Aorta (tissue), 5 donors: Measurements from ENCODE around the gene SMYD3. TPM values are rescaled to one million over a fixed set of nuclear protein-coding genes. Genes with fewer than 3 reads are reported as not detected.

Experiments
- ATAC-seq: fragments of 200-7000 bp; cut with Tn5 transposase; one replicate; pipeline ENCODE4 v1.9.1; 2022; ENCODE audit warnings: moderate library complexity; ENCODE audit not compliant: low FRiP score
- DNase-seq, 2 donors: peaks; one replicate each; pipeline ENCODE4 v3.0.0-alpha.2; 2020
- H3K27ac ChIP-seq, 2 donors: one replicate each; pipeline ENCODE4 v1.5.1; 2013; ENCODE audit warnings: low read length in 2 of 2, mild to moderate bottlenecking in 2 of 2, moderate library complexity in 2 of 2, control low read depth in 1 of 2, inconsistent platforms in 1 of 2, low read depth in 1 of 2
- H3K27me3 ChIP-seq, 2 donors: one replicate each; pipeline ENCODE4 v1.6.1; 2013; ENCODE audit warnings: control low read depth in 1 of 2, low read length in 1 of 2, mild to moderate bottlenecking in 1 of 2, moderate library complexity in 1 of 2; ENCODE audit not compliant: insufficient read depth in 2 of 2, control insufficient read depth in 1 of 2
- H3K36me3 ChIP-seq, 2 donors: one replicate each; pipeline ENCODE4 v1.6.1; 2013; ENCODE audit warnings: control low read depth in 1 of 2, low read length in 1 of 2, mild to moderate bottlenecking in 1 of 2; ENCODE audit not compliant: insufficient read depth in 2 of 2, control insufficient read depth in 1 of 2
- H3K4me1 ChIP-seq, 2 donors: one replicate each; pipeline ENCODE4 v1.6.1; 2013; ENCODE audit warnings: low read length in 2 of 2, control low read depth in 1 of 2, mild to moderate bottlenecking in 1 of 2, moderate library complexity in 1 of 2; ENCODE audit not compliant: insufficient read depth in 2 of 2, control insufficient read depth in 1 of 2
- H3K4me3 ChIP-seq, 2 donors: one replicate each; pipeline ENCODE4 v1.5.1; 2013; ENCODE audit warnings: low read length in 2 of 2, control low read depth in 1 of 2, mild to moderate bottlenecking in 1 of 2
- H3K9me3 ChIP-seq: one replicate; pipeline ENCODE4 v1.6.1; 2013; ENCODE audit warnings: mild to moderate bottlenecking, low read length; ENCODE audit not compliant: control insufficient read depth
- WGBS, 2 donors: extraction: QIAGEN DNeasy Blood & Tissue Kit; methylation state at CpG; one replicate each; pipeline ENCODE4 v1.1.7; 2013; 5-methylcytosine and 5-hydroxymethylcytosine counted together
- intact Hi-C, 2 donors: fragments of 100-400 bp; cut with DNase I; formaldehyde crosslinking; loops; one replicate each; pipeline versions ENCODE4 v1.14.2 to v1.15.0; 2022
- polyA plus RNA-seq, 2 donors: library from polyadenylated mRNA; stranded (reverse); fragments of 200-250 nt; gene quantifications; one replicate each; pipeline ENCODE4 v1.2.3, GENCODE V29; 2013
- total RNA-seq, 2 donors: library from RNA; stranded (reverse); fragmentation: NEBNext Ultra II Directional; extraction: Animal tissue kit (Norgen Biotek cat#: 25700); gene quantifications; one replicate each; pipeline ENCODE4 v1.2.1, GENCODE V29; 2021
- donor health status: healthy with polysubstance abuse.
- donor health status: Bipolar disorder and iron deficiency.
- donor health status: DM: no; HTN: no; CAD: no.
- donor health status: DM: no; HTN: no; CAD: no.
- donor health status: DM: yes; HTN: yes; CAD: no.

The SMYD3 gene
- total and polyA plus RNA-seq, 4 donors = 6.0 to 29.1 (median 11.1) TPM

- DNase-seq (no peak), ATAC-seq (no peak)
- WGBS, 2 donors = 89 to 93% methylated on average over 2 of the region's 2 CpGs
- Histone ChIP-seq H3K36me3 (no peaks in the 10 kb centered on the region), H3K27ac (no peak overlapping the region), H3K27me3 (no peaks in the 10 kb centered on the region), H3K4me1 (no peaks in the 10 kb centered on the region), H3K9me3 (no peaks in the 10 kb centered on the region), H3K4me3 (no peak overlapping the region)
- intact Hi-C loops = no loop called here
Observed at GRCh38 chr1:246052603-246053002, 454.5 kb downstream of the SMYD3 start.

DNA sequence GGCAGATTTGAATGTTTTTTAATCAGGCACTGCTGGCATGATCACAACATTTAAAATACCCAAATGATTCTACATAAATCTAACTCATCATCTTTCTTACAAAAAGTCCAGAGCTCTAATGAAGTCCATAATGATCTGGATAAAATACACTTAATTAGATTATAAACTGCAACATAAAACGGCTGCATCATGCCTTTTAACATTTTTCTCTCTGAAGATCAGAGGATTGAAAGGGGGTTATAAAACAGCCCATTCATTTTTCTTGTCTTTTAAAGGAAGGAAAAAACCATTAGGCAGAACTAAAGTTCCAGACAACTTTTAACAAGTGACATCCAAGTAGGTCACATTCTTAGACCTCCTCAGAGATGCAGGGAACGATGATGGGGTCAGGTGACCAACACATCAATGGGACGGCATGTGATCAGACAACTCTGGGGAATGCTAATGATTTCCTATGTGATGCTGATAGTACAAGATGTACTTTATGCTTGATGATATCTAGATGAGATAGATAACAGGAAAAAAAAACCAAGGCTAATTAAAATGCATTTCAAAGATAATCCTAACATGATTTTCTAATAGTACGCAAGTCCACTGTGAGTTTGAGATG, 455.1 kb downstream of the SMYD3 start:
- Histone ChIP-seq H3K27me3 (no peaks in the 10 kb centered on the region), H3K36me3 (no peaks in the 10 kb centered on the region), H3K27ac (no peak overlapping the region), H3K9me3 (no peaks in the 10 kb centered on the region), H3K4me3 (no peak overlapping the region), H3K4me1 (no peaks in the 10 kb centered on the region)
- 79 to 80% methylated on average over 4 of the region's 4 CpGs for WGBS, 2 donors
- intact Hi-C loops = no loop called here
- DNase-seq (no peak), ATAC-seq (no peak)

GRCh38 chr1:246048693-246049092, 458.4 kb downstream of the SMYD3 start:
- no peaks in the 10 kb centered on the region for H3K4me1 ChIP-seq
- ATAC-seq (no peak), DNase-seq (no peak)
- no peak overlapping the region for H3K4me3 ChIP-seq
- H3K9me3 ChIP-seq = no peaks in the 10 kb centered on the region
- intact Hi-C loops = no loop called here
- no peaks in the 10 kb centered on the region for H3K36me3 ChIP-seq
- no peaks in the 10 kb centered on the region for H3K27me3 ChIP-seq
- H3K27ac ChIP-seq = no peak overlapping the region
- WGBS, 2 donors = 88 to 90% methylated on average over 5 of the region's 5 CpGs

DNA sequence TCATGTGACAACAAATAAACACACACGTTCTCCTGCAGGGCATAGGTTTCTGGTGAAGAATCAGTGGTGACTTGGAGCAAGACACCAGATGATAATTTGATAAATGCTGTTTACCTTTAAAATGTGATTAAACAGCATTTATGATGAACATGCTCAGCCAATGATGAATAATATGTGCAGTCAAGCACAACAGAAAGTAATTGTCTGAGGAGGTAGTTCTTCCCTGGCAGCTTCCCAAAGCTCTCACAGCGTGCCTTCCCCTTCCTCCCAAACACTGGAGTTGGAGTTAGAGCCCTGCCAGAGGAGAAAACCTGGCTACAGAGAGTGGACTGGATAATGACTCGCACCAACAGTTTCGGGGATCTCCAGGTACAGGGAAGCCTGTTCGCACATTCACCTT, 463.5 kb downstream of the SMYD3 start:
- no peak for ATAC-seq
- WGBS, 2 donors = 66 to 68% methylated on average over 5 of the region's 5 CpGs
- H3K27me3 ChIP-seq = no peaks in the 10 kb centered on the region
- H3K4me3 ChIP-seq = no peak overlapping the region
- intact Hi-C loops = no loop called here
- DNase-seq = no peak
- no peak overlapping the region for H3K27ac ChIP-seq
- no peaks in the 10 kb centered on the region for H3K9me3 ChIP-seq
- H3K36me3 ChIP-seq = no peaks in the 10 kb centered on the region
- no peaks in the 10 kb centered on the region for H3K4me1 ChIP-seq

GRCh38 chr1:246041360-246041759, 465.7 kb downstream of the SMYD3 start:
- DNase-seq (no peak), ATAC-seq (no peak)
- no peaks in the 10 kb centered on the region for H3K27me3 ChIP-seq
- H3K4me3 ChIP-seq = no peak overlapping the region
- H3K36me3 ChIP-seq = no peaks in the 10 kb centered on the region
- WGBS, 2 donors = 54 to 60% methylated on average over 5 of the region's 5 CpGs
- H3K27ac ChIP-seq = no peak overlapping the region
- intact Hi-C loops = no loop called here
- no peaks in the 10 kb centered on the region for H3K4me1 ChIP-seq
- H3K9me3 ChIP-seq = no peaks in the 10 kb centered on the region

- no peaks in the 10 kb centered on the region for H3K4me1 ChIP-seq
- H3K36me3 ChIP-seq = no peaks in the 10 kb centered on the region
- 87 to 89% methylated on average over 15 of the region's 15 CpGs for WGBS, 2 donors
- no peaks in the 10 kb centered on the region for H3K9me3 ChIP-seq
- ATAC-seq = no peak
- no peak overlapping the region for H3K27ac ChIP-seq
- no peaks in the 10 kb centered on the region for H3K27me3 ChIP-seq
- intact Hi-C loops = no loop called here
- no peak overlapping the region for H3K4me3 ChIP-seq
- DNase-seq = no peak
Observed at GRCh38 chr1:246040200-246040890, 466.7 kb downstream of the SMYD3 start.

GRCh38 chr1:246039584-246039983, 467.5 kb downstream of the SMYD3 start:
- no peak for DNase-seq
- H3K27me3 ChIP-seq = no peaks in the 10 kb centered on the region
- no peak overlapping the region for H3K27ac ChIP-seq
- no peaks in the 10 kb centered on the region for H3K4me1 ChIP-seq
- H3K4me3 ChIP-seq = no peak overlapping the region
- 83 to 86% methylated on average over 6 of the region's 6 CpGs for WGBS, 2 donors
- ATAC-seq = no peak
- no peaks in the 10 kb centered on the region for H3K9me3 ChIP-seq
- H3K36me3 ChIP-seq = no peaks in the 10 kb centered on the region
- intact Hi-C loops = no loop called here

- Histone ChIP-seq H3K4me3 (no peak overlapping the region), H3K9me3 (no peaks in the 10 kb centered on the region), H3K36me3 (no peaks in the 10 kb centered on the region), H3K27ac (no peak overlapping the region), H3K27me3 (no peaks in the 10 kb centered on the region), H3K4me1 (no peaks in the 10 kb centered on the region)
- ATAC-seq = no peak
- intact Hi-C loops = no loop called here
- no peak for DNase-seq
- WGBS, 2 donors = 77 to 81% methylated on average over 1 of the region's 1 CpG
Observed at GRCh38 chr1:246037832-246038231, 469.2 kb downstream of the SMYD3 start.

DNA sequence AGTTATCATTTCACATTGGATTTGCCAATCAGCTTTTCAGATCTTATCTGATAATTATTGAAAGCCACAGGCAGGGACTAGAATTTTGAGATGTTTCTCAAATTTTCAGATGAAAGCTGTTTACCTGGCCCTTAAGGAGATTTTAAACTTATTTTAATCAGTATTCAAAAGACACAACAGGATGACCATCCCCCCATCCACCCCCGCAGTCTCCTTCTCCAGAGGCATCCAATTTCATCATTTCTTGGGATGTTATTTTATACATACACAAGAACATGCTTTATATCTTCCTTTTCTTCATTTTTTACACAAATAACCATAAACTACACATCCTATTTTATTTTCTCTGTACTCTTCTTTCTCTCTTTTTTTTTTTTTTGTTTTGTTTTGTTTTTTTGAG, 470.9 kb downstream of the SMYD3 start:
- DNase-seq (no peak), ATAC-seq (no peak)
- Histone ChIP-seq H3K4me1 (no peaks in the 10 kb centered on the region), H3K9me3 (no peaks in the 10 kb centered on the region), H3K4me3 (no peak overlapping the region), H3K27ac (no peak overlapping the region), H3K27me3 (no peaks in the 10 kb centered on the region), H3K36me3 (no peaks in the 10 kb centered on the region)
- intact Hi-C loops = no loop called here
- WGBS, 2 donors = 93 to 97% methylated on average over 1 of the region's 1 CpG
